Fibroblast of skin of left quadriceps (primary cell): ENCODE measurements around the gene FAM98C.
"Not testable (repeated sequence)": the region's sequence is repeated elsewhere in the genome, so short reads cannot be mapped to it uniquely, and the experiment has no call there.

Experiments used
- DNase-seq, 2 experiments: peaks; one replicate each; pipeline ENCODE4 v3.0.0-alpha.2; 2013; ENCODE audit warnings: low read depth in 2 of 2

FAM98C gene

DNA sequence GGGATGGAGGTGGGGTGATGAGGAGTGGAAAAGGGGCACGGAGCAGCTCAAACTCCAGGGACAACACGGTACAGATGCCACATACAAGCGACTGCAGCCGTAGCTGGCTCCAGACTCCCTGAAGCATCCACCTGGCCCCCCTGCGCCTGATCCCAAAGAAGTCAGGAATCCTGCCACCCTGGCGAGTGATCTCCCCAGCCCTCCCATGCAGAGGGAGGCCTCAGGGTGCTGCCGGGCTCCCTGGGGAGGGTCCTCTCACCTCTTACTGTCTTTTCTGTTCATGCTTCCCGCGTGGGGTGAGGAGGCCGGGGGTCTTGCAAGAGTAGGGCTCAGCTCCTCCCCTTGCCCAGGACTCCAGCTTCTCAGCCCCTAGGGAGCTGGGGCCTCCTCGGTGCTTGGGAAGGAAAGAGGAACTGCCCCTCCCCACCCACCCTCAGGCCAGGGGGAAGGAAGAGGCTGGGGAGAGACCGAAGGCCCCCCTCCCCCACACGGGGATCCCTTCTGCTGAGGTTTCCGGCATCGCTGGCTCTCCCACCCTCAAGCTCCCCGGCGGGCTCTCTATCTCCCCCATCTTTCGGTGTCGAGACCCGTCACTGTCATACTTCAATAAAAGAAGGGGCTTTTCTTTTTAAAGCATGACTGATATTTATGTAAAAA lies 23.0 kb downstream of the FAM98C start, which contains the start of gene RASGRP4:
TSS of gene RASGRP4 (minus strand) at position 410 of the 657 bp plus-strand sequence. CDS start at position 282, 128 bp downstream.
- DNase-seq = no peak

DNA sequence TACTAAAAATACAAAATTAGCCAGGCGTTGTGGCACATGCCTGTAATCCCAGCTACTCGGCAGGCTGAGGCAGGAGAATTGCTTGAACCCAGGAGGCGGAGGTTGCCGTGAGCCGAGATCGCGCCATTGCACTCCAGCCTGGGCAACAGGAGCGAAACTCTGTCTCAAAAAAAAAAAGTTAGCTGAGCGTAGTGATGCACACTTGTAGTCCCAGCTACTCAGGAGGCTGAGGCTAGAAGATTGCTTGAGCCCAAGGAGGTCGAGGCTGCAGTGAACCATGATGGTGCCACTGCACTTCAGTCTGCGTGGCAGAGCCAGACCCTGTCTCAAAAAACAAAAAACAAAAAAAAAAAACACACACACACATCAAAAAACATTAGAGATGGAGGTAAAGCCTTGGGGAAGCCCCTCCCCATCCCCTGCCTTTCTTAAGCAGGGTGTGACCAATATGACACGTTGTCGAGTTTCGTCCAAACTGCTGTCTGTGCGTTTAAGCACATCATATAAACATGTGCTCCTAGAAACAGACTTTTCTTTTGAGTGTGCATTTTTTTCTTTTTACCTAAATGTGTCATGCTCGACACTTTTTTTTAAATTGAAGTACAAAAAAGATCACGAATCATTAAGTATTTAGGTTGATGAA lies 24.3 kb downstream of the FAM98C start:
- DNase-seq = not testable (repeated sequence)

DNA sequence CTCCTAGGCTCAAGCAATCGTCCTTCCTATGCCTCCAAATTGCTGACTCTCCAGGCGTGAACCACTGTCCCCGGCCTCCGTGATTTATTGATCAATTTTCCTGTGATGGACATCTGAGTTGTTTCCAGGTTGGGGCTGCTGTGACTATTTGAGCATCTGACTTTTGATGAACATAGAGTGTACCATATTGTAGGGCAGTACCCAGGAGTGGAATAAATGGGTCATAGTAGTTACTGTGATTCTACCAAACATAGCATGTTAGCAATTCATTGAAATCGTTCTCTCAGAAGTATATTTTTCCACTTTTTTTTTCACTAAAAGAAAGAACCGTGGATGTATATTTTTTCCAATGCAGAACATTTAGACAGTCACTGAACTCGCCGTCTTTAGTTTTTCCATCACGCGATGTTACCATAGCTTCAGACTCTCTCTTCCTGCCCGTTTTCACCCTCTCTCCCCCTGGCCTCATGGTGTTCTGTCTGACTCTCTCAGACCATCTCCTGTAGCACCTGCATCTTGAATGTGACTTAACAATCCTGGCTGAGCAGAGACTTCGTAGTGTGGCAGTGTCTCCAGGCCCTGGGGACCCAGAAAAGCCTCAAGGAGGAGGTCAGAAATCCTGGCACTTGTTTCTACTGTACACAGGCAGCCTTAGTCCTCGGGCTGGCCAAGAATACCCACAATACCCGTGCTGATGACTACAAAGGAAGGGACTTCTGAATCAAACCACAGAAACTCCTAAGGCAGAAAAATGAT lies 26.3 kb downstream of the FAM98C start:
- DNase-seq = no peak

DNA sequence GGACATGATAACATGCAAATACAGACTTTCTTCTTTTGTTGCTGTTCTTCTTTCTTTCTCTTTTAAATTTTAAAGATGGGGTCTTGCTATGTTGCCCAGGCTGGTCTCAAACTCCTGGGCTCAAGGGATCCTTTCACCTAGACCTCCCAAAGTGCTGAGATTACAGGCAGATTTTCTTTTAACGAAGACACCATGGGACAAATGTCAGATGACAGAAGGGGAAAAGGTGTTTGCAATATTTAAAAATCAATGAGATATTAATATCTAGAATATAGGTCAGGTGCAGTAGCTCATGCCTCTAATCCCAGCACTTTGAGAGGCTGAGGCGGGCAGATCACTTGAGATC lies 26.9 kb downstream of the FAM98C start:
- no peak for DNase-seq

DNA sequence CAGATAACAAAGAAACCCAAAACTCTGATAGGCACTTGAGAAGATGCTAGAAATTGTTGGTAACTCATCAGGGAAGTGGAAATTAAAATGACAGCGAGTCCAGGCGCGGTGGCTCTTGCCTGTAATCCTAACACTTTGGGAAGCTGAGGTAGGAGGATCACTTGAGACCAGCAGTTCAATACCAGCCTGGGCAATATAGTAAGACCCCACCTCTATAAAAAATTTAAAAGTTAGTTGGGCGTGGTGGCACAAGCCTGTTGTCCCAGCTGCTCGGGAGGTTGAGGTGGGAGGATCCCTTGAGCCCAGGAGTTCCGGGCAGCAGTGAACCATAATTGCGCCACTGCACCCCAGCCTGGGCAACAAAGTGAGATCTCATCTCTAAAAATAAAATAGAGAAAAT lies 28.0 kb downstream of the FAM98C start:
- no peak for DNase-seq

DNA sequence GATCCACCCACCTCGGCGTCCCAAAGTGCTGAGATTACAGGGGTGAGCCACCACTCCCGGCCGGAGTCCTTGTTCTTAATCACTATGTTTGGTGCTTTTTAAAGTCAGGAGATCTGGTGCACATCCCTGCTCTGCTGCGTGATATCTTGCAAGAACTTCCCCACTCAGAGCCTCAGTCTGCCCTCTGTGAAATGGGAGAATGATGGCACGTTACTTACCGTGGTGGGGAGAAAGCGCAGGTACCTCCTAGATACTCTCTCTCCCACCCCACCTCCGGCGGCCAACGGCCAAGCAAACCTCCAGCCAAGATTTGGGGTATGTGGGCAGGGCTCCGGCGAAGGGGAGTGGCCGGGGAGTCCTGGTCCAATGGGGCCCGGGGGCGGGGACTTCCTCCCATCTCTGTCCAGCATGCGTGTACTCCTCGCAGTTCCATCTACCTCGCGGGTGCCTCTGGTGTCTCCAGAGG lies 30.4 kb downstream of the FAM98C start, which contains the start of gene RYR1:
TSS of gene RYR1 (plus strand) at position 424 of the 466 bp plus-strand sequence. CDS start 139 bp downstream, outside the sequence.
- DNase-seq = no peak

DNA sequence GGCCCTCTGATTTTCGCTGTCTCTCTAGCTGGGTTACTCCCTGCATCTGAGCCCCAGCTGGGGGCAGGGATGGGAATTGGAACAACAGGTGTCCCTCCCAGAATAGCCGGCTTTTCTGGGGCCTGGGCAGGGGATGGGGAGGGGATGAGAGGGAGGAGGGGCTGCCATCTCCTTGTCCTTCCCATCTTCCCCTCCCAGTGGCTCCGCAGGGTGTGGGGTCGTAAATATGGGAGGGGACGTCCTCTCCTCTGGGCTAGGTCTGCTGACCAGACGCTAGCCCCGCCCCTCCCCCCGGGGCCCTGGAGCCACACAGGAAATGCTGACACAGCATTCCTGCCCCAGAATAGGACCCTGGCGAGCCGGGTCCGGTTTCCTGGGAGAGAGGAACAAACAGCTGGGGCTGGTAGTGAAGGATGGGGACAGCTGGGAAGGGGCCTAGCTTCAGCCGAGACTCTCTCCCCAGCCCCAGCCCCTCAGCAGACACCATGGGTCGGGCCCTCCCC lies 31.7 kb downstream of the FAM98C start:
- DNase-seq = no peak

DNA sequence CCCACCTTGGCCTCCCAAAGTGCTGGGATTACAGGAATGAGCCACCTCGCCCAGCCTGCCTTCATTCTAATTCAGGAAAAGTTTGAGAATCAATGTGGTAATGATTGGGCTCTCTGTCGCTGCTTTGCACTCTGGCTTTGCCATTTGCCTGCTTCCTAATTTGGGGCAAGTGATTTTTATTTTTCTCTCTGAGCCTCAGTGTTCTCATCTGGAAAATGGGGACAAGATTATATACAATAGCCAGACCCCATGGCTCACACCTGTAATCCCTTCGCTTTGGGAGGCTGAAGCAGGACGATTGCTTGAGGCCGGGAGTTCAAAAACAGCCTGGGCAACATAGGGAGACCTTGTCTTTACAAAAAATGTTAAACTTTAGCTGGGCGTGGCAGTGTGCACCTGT lies 34.4 kb downstream of the FAM98C start:
- DNase-seq = no peak

DNA sequence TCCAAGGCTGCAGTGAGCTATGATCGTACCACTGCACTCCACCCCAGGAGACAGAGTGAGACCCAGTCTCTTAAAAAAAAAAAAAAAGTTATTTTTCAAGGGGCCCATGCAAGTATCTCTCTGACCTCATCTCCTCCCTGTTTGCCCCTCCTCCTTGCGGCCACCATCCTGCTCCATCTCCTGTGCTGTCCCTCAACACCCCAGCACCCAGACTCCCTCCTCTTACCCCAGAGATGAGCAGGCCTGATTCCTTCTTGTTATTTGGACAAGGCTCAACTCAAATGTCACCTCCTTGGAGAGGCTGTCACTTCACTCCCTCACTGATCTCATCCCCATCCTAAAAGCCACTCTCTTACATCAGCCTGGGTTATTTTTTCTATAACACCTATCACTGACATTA lies 35.0 kb downstream of the FAM98C start:
- DNase-seq = no peak

DNA sequence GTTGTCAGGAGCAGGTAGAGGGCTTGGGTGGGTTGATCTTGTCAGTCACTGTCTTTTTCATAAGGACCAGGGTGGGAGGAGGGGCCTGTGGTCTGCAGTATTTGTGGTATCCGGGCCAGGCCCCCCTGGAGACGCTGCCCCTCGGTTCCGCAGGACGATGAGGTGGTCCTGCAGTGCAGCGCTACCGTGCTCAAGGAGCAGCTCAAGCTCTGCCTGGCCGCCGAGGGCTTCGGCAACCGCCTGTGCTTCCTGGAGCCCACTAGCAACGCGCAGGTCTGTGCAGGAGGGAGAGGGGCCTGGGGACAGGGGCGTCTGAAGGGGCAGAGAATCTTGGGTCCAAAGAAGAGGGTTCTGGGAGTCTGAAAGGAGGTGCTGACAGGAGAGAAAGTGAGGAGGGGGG lies 37.7 kb downstream of the FAM98C start:
- DNase-seq = no peak

DNA sequence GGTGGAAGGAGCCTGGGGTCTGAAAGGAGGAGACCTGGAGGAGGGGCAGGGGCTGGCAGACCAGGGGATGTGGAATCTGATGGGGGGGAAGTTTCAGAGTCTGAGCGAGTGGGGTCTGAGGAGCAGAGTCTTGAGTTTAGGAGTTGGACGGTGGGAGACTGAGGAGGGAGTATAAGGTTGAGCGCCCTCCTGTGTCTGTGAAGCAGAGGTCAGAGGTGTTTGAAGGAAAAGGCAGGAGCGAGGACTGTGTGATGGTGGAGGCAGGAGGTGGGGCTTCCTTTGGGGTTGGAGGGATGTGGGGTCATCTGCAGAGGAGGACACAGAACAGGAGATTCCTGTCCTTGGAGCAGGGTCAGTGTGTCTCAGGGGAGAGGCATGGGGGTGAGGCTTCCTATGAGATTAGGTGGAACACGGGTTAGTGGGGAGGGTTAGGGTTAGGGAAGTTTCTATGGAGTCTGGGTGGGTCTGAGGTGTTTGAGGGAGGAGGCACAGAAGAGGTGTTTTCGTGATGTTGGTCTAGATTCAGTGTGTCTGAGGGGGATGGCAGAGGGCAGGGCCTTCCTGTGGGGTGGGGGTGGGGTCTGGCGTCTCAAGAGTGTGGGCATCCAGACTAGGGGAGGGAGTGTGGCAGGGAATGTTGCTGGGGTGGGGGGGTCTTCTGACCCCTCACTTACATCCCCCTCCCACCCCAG lies 38.9 kb downstream of the FAM98C start:
- no peak for DNase-seq

DNA sequence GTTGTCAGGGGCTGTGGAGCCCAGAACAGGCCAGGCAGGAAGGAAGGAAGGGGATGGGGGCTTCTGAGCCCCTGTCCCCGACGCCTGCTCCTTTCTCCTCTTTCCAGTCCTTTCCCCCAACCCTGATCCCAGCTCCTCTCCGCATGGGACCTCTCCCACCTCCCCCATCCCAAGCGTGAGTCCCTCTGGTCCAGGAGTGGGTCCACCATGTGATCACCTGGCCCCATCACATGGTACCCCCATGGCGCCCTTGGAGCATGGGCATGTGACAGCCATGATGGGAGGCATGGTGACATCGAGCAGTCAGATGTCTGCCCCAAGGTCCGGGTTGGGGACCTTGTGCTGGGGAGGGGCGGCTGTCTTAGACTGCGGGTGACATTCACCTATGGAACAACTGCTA lies 39.8 kb downstream of the FAM98C start:
- DNase-seq = no peak

DNA sequence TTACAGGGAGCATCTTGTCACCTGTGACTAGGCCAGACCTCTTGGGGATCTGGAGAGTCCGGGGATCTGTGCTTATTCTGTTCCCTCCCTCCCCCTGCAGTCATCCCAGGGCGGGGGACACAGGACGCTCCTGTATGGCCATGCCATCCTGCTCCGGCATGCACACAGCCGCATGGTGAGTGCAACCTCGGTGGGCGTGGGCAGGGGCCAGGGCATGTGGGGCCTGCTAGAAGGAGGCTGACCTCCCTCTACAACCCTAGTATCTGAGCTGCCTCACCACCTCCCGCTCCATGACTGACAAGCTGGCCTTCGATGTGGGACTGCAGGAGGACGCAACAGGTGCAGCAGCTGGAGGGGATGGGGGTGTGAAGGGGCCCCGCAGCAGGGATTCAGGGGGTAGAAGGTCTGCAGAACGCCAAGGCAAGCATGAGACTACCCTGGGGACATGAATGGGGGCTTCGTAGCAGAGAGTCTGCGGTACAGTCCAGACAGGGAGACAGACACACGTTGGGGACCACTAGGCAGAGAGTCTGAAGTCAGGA lies 40.6 kb downstream of the FAM98C start:
- DNase-seq = no peak

DNA sequence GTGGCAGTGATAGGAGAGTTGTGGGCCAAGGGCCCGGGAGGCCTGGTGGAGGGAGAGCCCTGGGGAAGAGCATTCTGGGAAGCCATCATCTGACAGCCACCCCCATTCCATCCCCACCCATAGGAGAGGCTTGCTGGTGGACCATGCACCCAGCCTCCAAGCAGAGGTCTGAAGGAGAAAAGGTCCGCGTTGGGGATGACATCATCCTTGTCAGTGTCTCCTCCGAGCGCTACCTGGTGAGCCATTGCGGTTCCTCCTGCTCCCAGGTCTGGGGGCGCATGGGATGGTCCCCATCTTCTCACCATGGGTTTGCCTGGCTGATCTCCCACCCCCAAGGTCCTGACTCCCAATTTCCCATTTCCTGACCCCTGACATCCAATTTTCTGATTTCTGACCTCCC lies 41.1 kb downstream of the FAM98C start:
- no peak for DNase-seq

DNA sequence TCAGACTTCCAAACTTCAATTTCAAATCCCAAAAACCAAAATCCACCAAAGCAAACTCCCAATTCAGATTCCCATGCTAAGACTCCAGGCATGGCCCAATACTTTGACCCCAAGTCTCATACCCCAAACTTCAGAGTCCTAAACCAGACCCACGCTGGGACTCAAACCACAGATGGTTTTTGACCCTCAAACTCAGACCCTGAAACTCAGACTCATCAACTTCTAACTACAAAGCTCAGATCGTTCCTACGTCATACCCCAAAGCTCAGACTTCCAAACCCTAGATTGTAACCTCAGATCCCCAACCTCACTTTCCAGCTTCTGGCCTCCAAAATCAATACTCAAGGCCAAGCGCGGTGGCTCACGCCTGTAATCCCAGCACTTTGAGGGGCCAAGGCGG lies 42.5 kb downstream of the FAM98C start:
- no peak for DNase-seq

DNA sequence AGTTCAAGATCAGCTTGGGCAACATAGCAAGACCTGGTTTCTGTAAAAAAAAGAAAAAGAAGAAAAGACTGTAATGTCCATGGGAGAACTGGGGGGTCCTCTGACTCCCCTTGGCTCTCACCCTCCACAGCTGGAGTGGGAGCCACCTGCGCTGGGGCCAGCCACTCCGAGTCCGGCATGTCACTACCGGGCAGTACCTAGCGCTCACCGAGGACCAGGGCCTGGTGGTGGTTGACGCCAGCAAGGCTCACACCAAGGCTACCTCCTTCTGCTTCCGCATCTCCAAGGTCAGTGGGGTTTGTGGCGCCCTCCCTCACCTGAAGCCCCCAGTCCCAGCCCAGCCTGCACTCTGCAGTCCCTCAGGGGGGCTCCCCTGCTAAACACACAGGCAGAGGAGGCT lies 45.3 kb downstream of the FAM98C start:
- DNase-seq = no peak

DNA sequence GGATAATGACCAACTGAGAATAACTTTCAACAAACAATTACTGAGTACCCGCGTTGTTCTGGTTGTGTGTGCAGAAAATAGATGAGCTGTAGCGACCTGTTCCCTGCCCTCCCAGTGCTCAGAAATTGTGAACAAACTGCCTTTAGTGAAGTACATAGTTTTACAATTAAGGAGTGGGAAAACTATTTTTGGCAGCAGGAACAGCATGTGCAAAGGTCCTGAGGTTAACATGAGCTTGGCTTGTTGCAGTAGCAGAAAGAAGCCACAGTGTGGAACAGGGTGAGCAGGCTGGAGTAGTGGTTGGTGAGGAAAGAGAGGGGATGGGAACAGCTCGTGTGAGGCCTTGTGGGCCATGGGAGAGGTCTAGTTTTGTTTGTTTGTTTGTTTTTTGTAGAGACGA lies 46.6 kb downstream of the FAM98C start:
- DNase-seq = no peak

DNA sequence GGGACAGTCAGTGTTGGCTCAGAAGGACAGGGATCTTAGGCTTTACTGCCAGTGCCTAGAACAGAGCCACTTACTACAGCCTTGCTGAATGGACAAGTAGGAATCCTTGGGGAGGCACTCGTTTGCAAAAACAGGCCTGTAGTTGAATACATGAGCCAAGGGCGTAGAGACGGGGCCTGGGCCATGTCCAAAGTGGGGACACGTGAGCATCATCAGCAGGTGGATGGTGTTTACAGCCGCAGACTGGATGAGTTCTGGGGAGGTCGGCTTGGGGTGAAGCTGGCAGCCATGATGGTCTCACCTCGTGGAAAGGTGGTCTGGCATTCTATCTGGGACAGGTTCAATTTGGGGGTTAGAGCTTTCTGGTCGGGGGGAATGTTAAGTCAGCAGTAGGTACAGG lies 48.1 kb downstream of the FAM98C start:
- DNase-seq = no peak

DNA sequence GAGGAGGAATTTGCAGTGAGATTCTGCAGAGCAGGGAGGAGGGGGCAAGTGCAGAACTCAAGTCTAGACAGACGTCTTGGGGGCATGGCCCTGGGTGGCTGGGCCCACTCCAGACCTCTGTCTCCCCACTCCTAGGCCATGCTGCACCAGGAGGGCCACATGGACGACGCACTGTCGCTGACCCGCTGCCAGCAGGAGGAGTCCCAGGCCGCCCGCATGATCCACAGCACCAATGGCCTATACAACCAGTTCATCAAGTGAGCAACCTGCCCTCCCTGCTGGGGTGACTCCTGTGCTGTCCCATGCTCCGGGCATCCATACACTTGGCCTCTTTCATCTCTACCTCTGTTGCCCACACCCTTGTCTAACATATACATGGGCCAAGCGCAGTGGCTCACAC lies 48.7 kb downstream of the FAM98C start:
- DNase-seq = no peak

DNA sequence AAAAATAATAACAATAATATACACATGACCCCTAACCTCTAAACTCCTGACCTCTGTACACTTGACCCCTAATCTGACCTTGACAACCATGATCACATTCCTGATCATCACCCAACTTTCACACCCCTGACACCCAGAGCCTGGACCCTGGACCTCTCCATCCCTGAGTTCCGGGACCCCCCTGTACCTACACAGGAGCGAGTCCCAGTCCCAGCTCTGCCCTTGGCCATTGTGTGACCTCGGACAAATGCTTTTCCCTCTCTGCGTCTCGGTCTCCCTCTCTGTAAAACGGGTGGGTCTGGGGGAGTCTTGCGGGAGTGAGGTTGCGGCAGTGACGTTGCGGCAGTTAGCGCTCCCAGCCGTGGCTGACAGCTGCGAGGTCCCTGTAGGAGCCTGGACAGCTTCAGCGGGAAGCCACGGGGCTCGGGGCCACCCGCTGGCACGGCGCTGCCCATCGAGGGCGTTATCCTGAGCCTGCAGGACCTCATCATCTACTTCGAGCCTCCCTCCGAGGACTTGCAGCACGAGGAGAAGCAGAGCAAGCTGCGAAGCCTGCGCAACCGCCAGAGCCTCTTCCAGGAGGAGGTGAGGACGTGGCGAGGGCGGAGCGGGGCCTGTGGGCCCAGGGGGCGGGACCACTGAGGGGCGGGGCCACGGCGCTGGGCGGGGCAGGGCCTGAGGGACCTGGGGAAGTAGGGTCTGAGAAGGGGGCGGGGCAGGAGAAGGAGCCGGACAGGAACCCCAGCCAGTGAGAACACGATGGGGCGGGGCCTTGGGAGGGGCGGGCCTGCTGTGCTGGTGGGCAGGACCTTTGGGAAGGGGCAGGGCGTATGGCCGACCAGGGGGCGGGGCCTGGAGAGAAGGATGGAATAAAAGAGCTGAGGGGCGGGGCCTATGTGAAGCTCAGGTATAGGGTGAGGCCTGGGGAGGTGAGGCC lies 49.8 kb downstream of the FAM98C start:
- DNase-seq = no peak

DNA sequence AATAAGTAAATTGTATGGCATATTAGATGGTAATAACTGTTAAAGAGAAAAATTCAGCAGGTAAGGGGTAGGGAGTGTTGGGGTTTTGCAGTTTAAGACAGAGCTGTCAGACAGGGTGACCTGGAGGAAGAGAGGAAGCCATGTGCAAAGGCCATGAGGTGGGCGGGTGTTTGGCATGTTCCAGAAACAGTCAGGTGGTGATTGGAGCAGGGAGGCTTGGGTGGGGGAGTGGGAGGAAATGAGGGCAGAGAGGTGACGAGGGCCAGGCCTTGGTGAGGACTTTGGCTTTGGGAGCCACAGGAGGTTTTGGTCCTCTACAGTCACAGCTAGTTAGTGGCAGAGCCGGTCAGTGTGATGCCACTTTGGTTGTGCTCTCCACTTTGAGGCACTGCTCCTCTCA lies 50.7 kb downstream of the FAM98C start:
- no peak for DNase-seq
